Liver (tissue), 9 donors: Measurements from ENCODE around the gene ZNF585A. TPM values are rescaled to one million over a fixed set of nuclear protein-coding genes. Genes with fewer than 3 reads are reported as not detected.

ENCODE experiments used
- DNase-seq: peaks from one replicate; pipeline ENCODE4 v3.0.0-alpha.2; 2017; ENCODE audit warnings: low spot score
- H3K27ac ChIP-seq, 2 donors: one replicate each; pipeline ENCODE4 v1.7.0; 2013; ENCODE audit warnings: inconsistent platforms in 2 of 2, low read length in 2 of 2, control low read depth in 1 of 2, low read depth in 1 of 2, mild to moderate bottlenecking in 1 of 2
- H3K27me3 ChIP-seq, 4 donors: one replicate each; pipeline versions ENCODE4 v1.6.1 to v1.7.0; 2013; ENCODE audit warnings: low read length in 3 of 4, inconsistent platforms in 1 of 4, mild to moderate bottlenecking in 1 of 4, moderate library complexity in 1 of 4; ENCODE audit not compliant: control insufficient read depth in 4 of 4, insufficient read depth in 4 of 4
- H3K36me3 ChIP-seq, 4 donors: one replicate each; pipeline versions ENCODE4 v1.6.1 to v1.7.0; 2013; ENCODE audit warnings: low read length in 3 of 4, mild to moderate bottlenecking in 3 of 4, low read depth in 1 of 4, moderate library complexity in 1 of 4; ENCODE audit not compliant: control insufficient read depth in 4 of 4, insufficient read depth in 3 of 4
- H3K4me1 ChIP-seq, 4 donors: one replicate each; pipeline versions ENCODE4 v1.6.1 to v1.7.0; 2013; ENCODE audit warnings: low read length in 3 of 4, mild to moderate bottlenecking in 3 of 4, moderate library complexity in 1 of 4; ENCODE audit not compliant: control insufficient read depth in 4 of 4, insufficient read depth in 4 of 4
- H3K4me3 ChIP-seq, 3 donors: one replicate each; pipeline versions ENCODE4 v1.6.1 to v1.7.0; 2013; ENCODE audit warnings: low read length in 3 of 3, control low read depth in 1 of 3, low read depth in 1 of 3, mild to moderate bottlenecking in 1 of 3
- H3K9ac ChIP-seq, 2 donors: one replicate each; pipeline ENCODE4 v1.7.0; 2013; ENCODE audit warnings: low read length in 2 of 2, mild to moderate bottlenecking in 2 of 2, moderate library complexity in 2 of 2, control low read depth in 1 of 2, low read depth in 1 of 2
- H3K9me3 ChIP-seq, 4 donors: one replicate each; pipeline versions ENCODE4 v1.6.1 to v1.7.0; 2013; ENCODE audit warnings: low read length in 3 of 4; ENCODE audit not compliant: control insufficient read depth in 4 of 4
- CTCF ChIP-seq: fragments of 150-350 bp; IDR thresholded peaks from 2 replicates; pipeline ENCODE4 v1.5.1; 2017; ENCODE audit warnings: improper control_type of control experiment, low read depth, low read length; ENCODE audit not compliant: missing input control
- EGR1 ChIP-seq, 2 donors: IDR thresholded peaks; 2 replicates each; pipeline ENCODE4 v1.6.1; 2016 to 2018; ENCODE audit warnings: antibody characterized with exemption in 2 of 2, low read depth in 2 of 2
- FOXA1 ChIP-seq: IDR thresholded peaks from 2 replicates; pipeline ENCODE4 v1.6.1; 2016; ENCODE audit warnings: antibody characterized with exemption
- FOXA2 ChIP-seq: IDR thresholded peaks from 2 replicates; pipeline ENCODE4 v1.6.1; 2016; ENCODE audit warnings: antibody characterized with exemption
- GABPA ChIP-seq, 2 donors: IDR thresholded peaks in 1 of 2; conservative IDR thresholded peaks in 1 of 2; 2 replicates each; pipeline ENCODE4 v1.6.1; 2016; ENCODE audit warnings: antibody characterized with exemption in 2 of 2, mild to moderate bottlenecking in 1 of 2, moderate library complexity in 1 of 2
- HNF4A ChIP-seq, 2 donors: conservative IDR thresholded peaks; 2 replicates each; pipeline ENCODE4 v1.6.1; 2016; ENCODE audit warnings: antibody characterized with exemption in 2 of 2, mild to moderate bottlenecking in 2 of 2
- HNF4G ChIP-seq: IDR thresholded peaks from 2 replicates; pipeline ENCODE4 v1.6.1; 2016; ENCODE audit warnings: antibody characterized with exemption
- JUND ChIP-seq, 2 donors: IDR thresholded peaks; 2 replicates each; pipeline ENCODE4 v1.6.1; 2016; ENCODE audit warnings: antibody characterized with exemption in 2 of 2
- MAX ChIP-seq: IDR thresholded peaks from 2 replicates; pipeline ENCODE4 v1.6.1; 2016; ENCODE audit warnings: antibody characterized with exemption
- RAD21 ChIP-seq, 2 donors: IDR thresholded peaks; 2 replicates each; pipeline ENCODE4 v1.6.1; 2016; ENCODE audit warnings: antibody characterized with exemption in 2 of 2, mild to moderate bottlenecking in 2 of 2
- REST ChIP-seq: IDR thresholded peaks from 2 replicates; pipeline ENCODE4 v1.6.1; 2016; ENCODE audit warnings: antibody characterized with exemption, mild to moderate bottlenecking
- RXRA ChIP-seq, 2 donors: IDR thresholded peaks; 2 replicates each; pipeline ENCODE4 v1.6.1; 2017 to 2018; ENCODE audit warnings: antibody characterized with exemption in 2 of 2, mild to moderate bottlenecking in 1 of 2
- SP1 ChIP-seq: IDR thresholded peaks from 2 replicates; pipeline ENCODE4 v1.6.1; 2018; ENCODE audit warnings: antibody characterized with exemption, mild to moderate bottlenecking
- TAF1 ChIP-seq: conservative IDR thresholded peaks from 2 replicates; pipeline ENCODE4 v1.6.1; 2016; ENCODE audit warnings: antibody characterized with exemption, mild to moderate bottlenecking
- ZBTB33 ChIP-seq: IDR thresholded peaks from 2 replicates; pipeline ENCODE4 v1.6.1; 2016; ENCODE audit warnings: antibody characterized with exemption
- WGBS: extraction: QIAGEN DNeasy Blood & Tissue Kit; methylation state at CpG from one replicate; pipeline ENCODE4 v1.1.7; 2013; 5-methylcytosine and 5-hydroxymethylcytosine counted together
- polyA plus RNA-seq, 2 donors: library from polyadenylated mRNA; stranded (reverse) in 1 of 2; unstranded in 1 of 2; fragments of 200-250 nt in 1 of 2; fragments of >200 nt in 1 of 2; fragmentation: Nextera tagmentation in 1 of 2; extraction: Ambion mirVana in 1 of 2; gene quantifications; one replicate each; pipeline versions ENCODE4 v1.2.1 to v1.2.3, GENCODE V29; 2013 to 2015
- total RNA-seq, 2 donors: library from RNA; depleted of rRNA; stranded (reverse); fragments of >200 nt; gene quantifications; one replicate each; pipeline ENCODE4 v1.2.3, GENCODE V29; 2014
- donor health status: healthy.
- donor health status: healthy.
- donor health status: healthy.
- donor health status: healthy.
- donor health status: healthy.

Gene ZNF585A
- total and polyA plus RNA-seq, 4 donors = 1.9 to 4.2 (median 3.2) TPM

GRCh38 chr19:37148214-37148613 is 24.3 kb downstream of the ZNF585A start:
- no peak overlapping the region for H3K27ac ChIP-seq
- no peak for DNase-seq
- no peak overlapping the region for H3K9ac ChIP-seq
- H3K27me3 ChIP-seq = no peaks in the 10 kb centered on the region
- no peaks in the 10 kb centered on the region for H3K4me1 ChIP-seq
- H3K9me3 ChIP-seq = peaks cover 42 to 78% (median 65%) of the 10 kb centered on the region in 4 donors
- H3K36me3 ChIP-seq = peaks cover 0 to 29% (median 21%) of the 10 kb centered on the region in 4 donors
- WGBS = 93% methylated on average over 3 of the region's 3 CpGs
- H3K4me3 ChIP-seq = peak overlapping the region in 2 of 3 donors; percentile 1 to 47
- no peak for TF ChIP-seq RXRA (IDR thresholded peaks at IDR 0.05)
- TF ChIP-seq FOXA2 = no peak
- TF ChIP-seq SP1 = no peak
- TF ChIP-seq ZBTB33 = no peak
- no peak for TF ChIP-seq GABPA (IDR thresholded peaks at IDR 0.05 in 1 of 2, conservative IDR thresholded peaks at IDR 0.05 in 1 of 2)

- Histone ChIP-seq H3K27ac (no peak overlapping the region), H3K4me1 (no peaks in the 10 kb centered on the region), H3K9me3 (peaks cover 67 to 87% (median 72%) of the 10 kb centered on the region in 4 donors), H3K36me3 (peaks cover 0 to 1% (median 0%) of the 10 kb centered on the region in 4 donors), H3K4me3 (peak overlapping the region in 2 of 3 donors; percentile 22 to 55), H3K27me3 (no peaks in the 10 kb centered on the region), H3K9ac (no peak overlapping the region)
- DNase-seq = no peak
- 22% methylated on average over 1 of the region's 1 CpG for WGBS
- TF ChIP-seq FOXA1 = no peak
- TF ChIP-seq RXRA (IDR thresholded peaks at IDR 0.05) = no peak
- no peak for TF ChIP-seq FOXA2
- no peak for TF ChIP-seq JUND (IDR thresholded peaks at IDR 0.05)
These were observed 36.4 kb downstream of the ZNF585A start for GRCh38 chr19:37136111-37136510.

GRCh38 chr19:37128821-37129177 is 43.7 kb downstream of the ZNF585A start:
- no peaks in the 10 kb centered on the region for H3K27me3 ChIP-seq
- peak overlapping the region in 2 of 3 donors; percentile 61 to 65 for H3K4me3 ChIP-seq
- WGBS = 97% methylated on average over 3 of the region's 3 CpGs
- DNase-seq = no peak
- no peak overlapping the region for H3K27ac ChIP-seq
- TF ChIP-seq HNF4A (conservative IDR thresholded peaks at IDR 0.05) (no peak), CTCF (no peak), ZBTB33 (no peak), EGR1 (IDR thresholded peaks at IDR 0.05; ENCODE audit: low read depth in 2 of 2) (no peak), MAX (no peak), REST (no peak), JUND (IDR thresholded peaks at IDR 0.05) (no peak), TAF1 (no peak), SP1 (no peak), RAD21 (IDR thresholded peaks at IDR 0.05) (no peak), HNF4G (no peak)
- H3K9me3 ChIP-seq = peaks cover 54 to 94% (median 87%) of the 10 kb centered on the region in 4 donors
- no peaks in the 10 kb centered on the region for H3K4me1 ChIP-seq
- peaks cover 0 to 26% (median 24%) of the 10 kb centered on the region in 4 donors for H3K36me3 ChIP-seq
- H3K9ac ChIP-seq = no peak overlapping the region
